ENCODE measurements around the gene DCBLD1. TPM values are rescaled to one million over a fixed set of nuclear protein-coding genes. Genes with fewer than 3 reads are reported as not detected.

Gene DCBLD1
- polyA plus RNA-seq, 3 donors = 2.9 to 3.3 (median 3.1) TPM

DNA sequence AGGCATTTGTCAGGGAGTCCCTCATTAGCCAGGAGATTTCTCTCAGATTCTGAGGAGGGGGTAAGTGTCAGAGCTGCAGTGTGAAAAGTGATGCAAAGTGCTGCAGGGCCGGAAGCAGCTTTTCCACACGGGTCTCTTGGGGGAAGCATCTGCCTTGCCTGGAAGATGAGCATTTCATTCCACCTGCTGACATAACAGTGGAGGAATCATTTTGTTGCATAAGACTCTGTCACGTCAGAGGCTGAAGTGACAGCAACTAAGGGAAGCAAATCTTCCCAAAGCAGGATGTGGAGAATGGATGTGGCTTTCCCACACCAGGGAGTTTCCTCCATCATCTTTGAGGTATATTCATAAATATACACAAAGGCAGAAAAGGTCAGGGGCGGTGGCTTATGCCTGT lies 22.8 kb downstream of the DCBLD1 start:
- no peaks in the 10 kb centered on the region for H3K79me2 ChIP-seq (ENCODE audit: insufficient read depth, low read length)
- H3K36me3 Mint-ChIP-seq = peaks cover 3 to 12% of the 10 kb centered on the region in 2 donors
- 83% methylated on average over 1 of the region's 4 CpGs for WGBS (ENCODE audit: insufficient coverage)

DNA sequence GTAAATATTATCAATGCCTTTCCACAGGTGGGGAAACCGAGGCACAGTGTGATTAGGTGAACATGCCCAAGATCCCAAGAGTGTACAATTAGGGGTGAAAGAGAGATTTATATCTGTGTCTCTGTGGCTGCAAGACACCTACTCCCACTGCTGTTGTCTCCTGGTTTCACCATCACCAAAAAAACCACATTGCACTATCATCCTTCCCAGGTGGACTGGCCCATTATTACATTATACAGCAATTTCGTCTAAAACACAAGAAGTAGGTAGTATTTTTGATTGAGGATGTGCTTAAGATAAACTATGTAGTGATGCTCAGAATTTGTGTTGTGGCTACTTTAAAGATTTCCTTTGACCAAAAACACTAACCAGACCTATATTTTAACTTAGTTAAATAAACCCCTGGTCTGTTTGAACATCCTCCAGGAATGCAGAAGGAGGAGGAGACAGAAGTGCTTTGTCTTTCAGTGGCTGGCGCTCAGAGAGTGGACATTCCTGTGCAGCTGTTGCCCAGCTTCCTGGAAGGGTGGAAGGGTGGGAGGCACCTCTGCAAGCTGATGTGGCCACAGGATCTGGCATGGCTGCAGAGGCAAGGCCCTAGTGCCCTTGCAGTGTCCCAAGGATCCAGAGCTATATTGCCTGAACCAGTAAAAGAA lies 23.8 kb downstream of the DCBLD1 start:
- H3K4me1 Mint-ChIP-seq = peaks cover 7% of the 10 kb centered on the region
- 91% methylated on average over 1 of the region's 3 CpGs for WGBS (ENCODE audit: insufficient coverage)
- no peaks in the 10 kb centered on the region for H3K4me1 ChIP-seq (ENCODE audit: control insufficient read depth in 1 of 2, insufficient read depth in 2 of 2, low read length in 2 of 2)

More for the DNA sequence above, 22.8 kb downstream of the DCBLD1 start:
- no peaks in the 10 kb centered on the region for H3K4me1 ChIP-seq (ENCODE audit: control insufficient read depth in 1 of 2, insufficient read depth in 2 of 2, low read length in 2 of 2)
- H2AFZ ChIP-seq (ENCODE audit: insufficient read depth, low read depth, low read length, poor library complexity, severe bottlenecking) = no peak overlapping the region
- H4K20me1 ChIP-seq (ENCODE audit: insufficient read depth, low read length) = no peaks in the 10 kb centered on the region
- H3K36me3 ChIP-seq (replicated peaks in 1 of 2; ENCODE audit: control insufficient read depth in 1 of 2, insufficient read depth in 2 of 2, low read length in 2 of 2) = no peaks in the 10 kb centered on the region
- no peak overlapping the region for H3K4me3 ChIP-seq (replicated peaks in 1 of 3; ENCODE audit: low read depth in 2 of 3, low read length in 3 of 3)
- no peak overlapping the region for H3K27ac ChIP-seq (ENCODE audit: low read depth in 1 of 2, low read length in 2 of 2)
- peaks cover 0 to 4% (median 3%) of the 10 kb centered on the region in 3 donors for H3K27me3 Mint-ChIP-seq (ENCODE audit: low read depth in 3 of 3)
- no peaks in the 10 kb centered on the region for H3K9me3 Mint-ChIP-seq
- no peak for DNase-seq
- no peak overlapping the region for H3K4me2 ChIP-seq (replicated peaks; ENCODE audit: extremely low read depth, low read length, poor library complexity, severe bottlenecking)
- no peak overlapping the region for H3K27ac Mint-ChIP-seq
- peaks cover 15% of the 10 kb centered on the region for H3K4me1 Mint-ChIP-seq
- TF ChIP-seq, protein P1, sequence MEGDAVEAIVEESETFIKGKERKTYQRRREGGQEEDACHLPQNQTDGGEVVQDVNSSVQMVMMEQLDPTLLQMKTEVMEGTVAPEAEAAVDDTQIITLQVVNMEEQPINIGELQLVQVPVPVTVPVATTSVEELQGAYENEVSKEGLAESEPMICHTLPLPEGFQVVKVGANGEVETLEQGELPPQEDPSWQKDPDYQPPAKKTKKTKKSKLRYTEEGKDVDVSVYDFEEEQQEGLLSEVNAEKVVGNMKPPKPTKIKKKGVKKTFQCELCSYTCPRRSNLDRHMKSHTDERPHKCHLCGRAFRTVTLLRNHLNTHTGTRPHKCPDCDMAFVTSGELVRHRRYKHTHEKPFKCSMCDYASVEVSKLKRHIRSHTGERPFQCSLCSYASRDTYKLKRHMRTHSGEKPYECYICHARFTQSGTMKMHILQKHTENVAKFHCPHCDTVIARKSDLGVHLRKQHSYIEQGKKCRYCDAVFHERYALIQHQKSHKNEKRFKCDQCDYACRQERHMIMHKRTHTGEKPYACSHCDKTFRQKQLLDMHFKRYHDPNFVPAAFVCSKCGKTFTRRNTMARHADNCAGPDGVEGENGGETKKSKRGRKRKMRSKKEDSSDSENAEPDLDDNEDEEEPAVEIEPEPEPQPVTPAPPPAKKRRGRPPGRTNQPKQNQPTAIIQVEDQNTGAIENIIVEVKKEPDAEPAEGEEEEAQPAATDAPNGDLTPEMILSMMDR (IDR thresholded peaks at IDR 0.05) = no peak
- no peak overlapping the region for H3K9ac ChIP-seq (ENCODE audit: insufficient read depth, low read length, poor library complexity, severe bottlenecking)
- H3K27me3 ChIP-seq (ENCODE audit: control insufficient read depth in 2 of 2, insufficient read depth in 2 of 2, low read length in 2 of 2) = no peaks in the 10 kb centered on the region
- intact Hi-C loops (cut with micrococcal nuclease) = no loop called here
- no peaks in the 10 kb centered on the region for H3K9me3 ChIP-seq (replicated peaks in 1 of 2; ENCODE audit: control insufficient read depth in 1 of 2, insufficient read depth in 1 of 2, low read length in 2 of 2)
- H3K4me3 Mint-ChIP-seq = no peak overlapping the region

More for the DNA sequence above, 23.8 kb downstream of the DCBLD1 start:
- no peaks in the 10 kb centered on the region for H3K9me3 Mint-ChIP-seq
- no peaks in the 10 kb centered on the region for H3K9me3 ChIP-seq (replicated peaks in 1 of 2; ENCODE audit: control insufficient read depth in 1 of 2, insufficient read depth in 1 of 2, low read length in 2 of 2)
- no peak overlapping the region for H3K27ac Mint-ChIP-seq
- no peak overlapping the region for H2AFZ ChIP-seq (ENCODE audit: insufficient read depth, low read depth, low read length, poor library complexity, severe bottlenecking)
- no peak overlapping the region for H3K4me3 ChIP-seq (replicated peaks in 1 of 3; ENCODE audit: low read depth in 2 of 3, low read length in 3 of 3)
- DNase-seq = no peak
- H3K4me2 ChIP-seq (replicated peaks; ENCODE audit: extremely low read depth, low read length, poor library complexity, severe bottlenecking) = no peak overlapping the region
- intact Hi-C loops (cut with micrococcal nuclease) = no loop called here
- no peaks in the 10 kb centered on the region for H4K20me1 ChIP-seq (ENCODE audit: insufficient read depth, low read length)
- peaks cover 0 to 4% (median 3%) of the 10 kb centered on the region in 3 donors for H3K27me3 Mint-ChIP-seq (ENCODE audit: low read depth in 3 of 3)
- TF ChIP-seq, protein P1 (IDR thresholded peaks at IDR 0.05) = no peak
- H3K27me3 ChIP-seq (ENCODE audit: control insufficient read depth in 2 of 2, insufficient read depth in 2 of 2, low read length in 2 of 2) = no peaks in the 10 kb centered on the region
- H3K27ac ChIP-seq (ENCODE audit: low read depth in 1 of 2, low read length in 2 of 2) = no peak overlapping the region
- no peak overlapping the region for H3K9ac ChIP-seq (ENCODE audit: insufficient read depth, low read length, poor library complexity, severe bottlenecking)
- peaks cover 6 to 12% of the 10 kb centered on the region in 2 donors for H3K36me3 Mint-ChIP-seq
- H3K79me2 ChIP-seq (ENCODE audit: insufficient read depth, low read length) = no peaks in the 10 kb centered on the region
- no peaks in the 10 kb centered on the region for H3K36me3 ChIP-seq (replicated peaks in 1 of 2; ENCODE audit: control insufficient read depth in 1 of 2, insufficient read depth in 2 of 2, low read length in 2 of 2)
- no peak overlapping the region for H3K4me3 Mint-ChIP-seq

Data from CD14-positive monocyte (primary cell).